IPS-15b (cell line): Measurements from ENCODE around the gene UST.

Source experiments
- H3K27me3 ChIP-seq: one replicate; pipeline ENCODE4 v1.6.1; 2013; ENCODE audit warnings: low read length; ENCODE audit not compliant: control insufficient read depth, insufficient read depth
- H3K36me3 ChIP-seq: one replicate; pipeline ENCODE4 v1.6.1; 2013; ENCODE audit warnings: low read length; ENCODE audit not compliant: control insufficient read depth, insufficient read depth
- H3K4me1 ChIP-seq: one replicate; pipeline ENCODE4 v1.6.1; 2013; ENCODE audit warnings: mild to moderate bottlenecking, low read length; ENCODE audit not compliant: control insufficient read depth, insufficient read depth
- H3K4me3 ChIP-seq: one replicate; pipeline ENCODE4 v1.5.1; 2013; ENCODE audit warnings: low read depth, low read length
- H3K9ac ChIP-seq: one replicate; pipeline ENCODE4 v1.6.1; 2013; ENCODE audit warnings: low read depth, mild to moderate bottlenecking, low read length
- H3K9me3 ChIP-seq: one replicate; pipeline ENCODE4 v1.6.1; 2013; ENCODE audit warnings: mild to moderate bottlenecking, low read length; ENCODE audit not compliant: control insufficient read depth, insufficient read depth

UST gene

GRCh38 chr6:148932208-148932607 is 185.4 kb downstream of the UST start:
- Histone ChIP-seq H3K4me3 (no peak overlapping the region), H3K36me3 (no peaks in the 10 kb centered on the region), H3K4me1 (no peaks in the 10 kb centered on the region), H3K9ac (no peak overlapping the region), H3K27me3 (no peaks in the 10 kb centered on the region), H3K9me3 (no peaks in the 10 kb centered on the region)

GRCh38 chr6:148932731-148933130 is 185.9 kb downstream of the UST start:
- Histone ChIP-seq H3K9ac (no peak overlapping the region), H3K4me3 (no peak overlapping the region), H3K9me3 (no peaks in the 10 kb centered on the region), H3K27me3 (no peaks in the 10 kb centered on the region), H3K36me3 (no peaks in the 10 kb centered on the region), H3K4me1 (no peaks in the 10 kb centered on the region)

GRCh38 chr6:148934539-148934938 is 187.7 kb downstream of the UST start:
- Histone ChIP-seq H3K9me3 (no peaks in the 10 kb centered on the region), H3K4me3 (no peak overlapping the region), H3K9ac (no peak overlapping the region), H3K36me3 (no peaks in the 10 kb centered on the region), H3K27me3 (no peaks in the 10 kb centered on the region), H3K4me1 (peaks cover 3% of the 10 kb centered on the region)

- Histone ChIP-seq H3K9me3 (no peaks in the 10 kb centered on the region), H3K4me3 (no peak overlapping the region), H3K9ac (no peak overlapping the region), H3K36me3 (no peaks in the 10 kb centered on the region), H3K27me3 (no peaks in the 10 kb centered on the region), H3K4me1 (peaks cover 3% of the 10 kb centered on the region)
These were observed 188.1 kb downstream of the UST start for GRCh38 chr6:148934961-148935360.

- H3K9ac ChIP-seq = no peak overlapping the region
- no peaks in the 10 kb centered on the region for H3K36me3 ChIP-seq
- H3K9me3 ChIP-seq = no peaks in the 10 kb centered on the region
- peaks cover 3% of the 10 kb centered on the region for H3K4me1 ChIP-seq
- H3K4me3 ChIP-seq = no peak overlapping the region
- H3K27me3 ChIP-seq = no peaks in the 10 kb centered on the region
These were observed 189.0 kb downstream of the UST start for GRCh38 chr6:148935705-148936435.

- Histone ChIP-seq H3K4me3 (no peak overlapping the region), H3K9me3 (no peaks in the 10 kb centered on the region), H3K9ac (no peak overlapping the region), H3K27me3 (no peaks in the 10 kb centered on the region), H3K4me1 (peaks cover 10% of the 10 kb centered on the region), H3K36me3 (no peaks in the 10 kb centered on the region)
These were observed 196.6 kb downstream of the UST start for GRCh38 chr6:148943451-148943850.

GRCh38 chr6:148944608-148945007 is 197.8 kb downstream of the UST start:
- Histone ChIP-seq H3K4me1 (peaks cover 7% of the 10 kb centered on the region), H3K9ac (no peak overlapping the region), H3K27me3 (no peaks in the 10 kb centered on the region), H3K4me3 (no peak overlapping the region), H3K9me3 (no peaks in the 10 kb centered on the region), H3K36me3 (no peaks in the 10 kb centered on the region)

GRCh38 chr6:148945301-148946021 is 198.6 kb downstream of the UST start:
- H3K9ac ChIP-seq = no peak overlapping the region
- H3K36me3 ChIP-seq = no peaks in the 10 kb centered on the region
- peaks cover 15% of the 10 kb centered on the region for H3K4me1 ChIP-seq
- no peaks in the 10 kb centered on the region for H3K27me3 ChIP-seq
- H3K4me3 ChIP-seq = no peak overlapping the region
- no peaks in the 10 kb centered on the region for H3K9me3 ChIP-seq

GRCh38 chr6:148947621-148948444 is 201.0 kb downstream of the UST start:
- Histone ChIP-seq H3K4me3 (no peak overlapping the region), H3K36me3 (no peaks in the 10 kb centered on the region), H3K27me3 (no peaks in the 10 kb centered on the region)

GRCh38 chr6:148951662-148952061 is 204.8 kb downstream of the UST start:
- Histone ChIP-seq H3K9me3 (no peaks in the 10 kb centered on the region), H3K9ac (no peak overlapping the region), H3K36me3 (peaks cover 7% of the 10 kb centered on the region), H3K4me1 (peaks cover 15% of the 10 kb centered on the region), H3K4me3 (no peak overlapping the region), H3K27me3 (no peaks in the 10 kb centered on the region)

More at GRCh38 chr6:148947621-148948444, 201.0 kb downstream of the UST start:
- H3K4me1 ChIP-seq = peaks cover 15% of the 10 kb centered on the region
- peak overlapping the region; percentile 1 for H3K9ac ChIP-seq
- no peaks in the 10 kb centered on the region for H3K9me3 ChIP-seq

- H3K9ac ChIP-seq = no peak overlapping the region
- H3K36me3 ChIP-seq = peaks cover 7% of the 10 kb centered on the region
- no peak overlapping the region for H3K4me3 ChIP-seq
- peaks cover 14% of the 10 kb centered on the region for H3K4me1 ChIP-seq
- H3K27me3 ChIP-seq = no peaks in the 10 kb centered on the region
- H3K9me3 ChIP-seq = no peaks in the 10 kb centered on the region
These were observed 205.6 kb downstream of the UST start for GRCh38 chr6:148952147-148953035.
